HG02840 (cell line): ENCODE data around the gene MRPL23.

Experiments used
- ATAC-seq: cut with Tn5 transposase; IDR thresholded peaks from one replicate; pipeline ENCODE4 v1.9.1; 2021; ENCODE audit warnings: mild to moderate bottlenecking, moderate library complexity, moderate number of reproducible peaks; ENCODE audit not compliant: unreplicated experiment, low FRiP score

The MRPL23 gene

GRCh38 chr11:1988174-1988573 lies 41.0 kb downstream of the MRPL23 start:
- ATAC-seq = no peak

- ATAC-seq = no peak
These were observed 41.7 kb downstream of the MRPL23 start for GRCh38 chr11:1988667-1989317.

GRCh38 chr11:1989953-1990352 lies 42.8 kb downstream of the MRPL23 start:
- ATAC-seq = no peak

DNA sequence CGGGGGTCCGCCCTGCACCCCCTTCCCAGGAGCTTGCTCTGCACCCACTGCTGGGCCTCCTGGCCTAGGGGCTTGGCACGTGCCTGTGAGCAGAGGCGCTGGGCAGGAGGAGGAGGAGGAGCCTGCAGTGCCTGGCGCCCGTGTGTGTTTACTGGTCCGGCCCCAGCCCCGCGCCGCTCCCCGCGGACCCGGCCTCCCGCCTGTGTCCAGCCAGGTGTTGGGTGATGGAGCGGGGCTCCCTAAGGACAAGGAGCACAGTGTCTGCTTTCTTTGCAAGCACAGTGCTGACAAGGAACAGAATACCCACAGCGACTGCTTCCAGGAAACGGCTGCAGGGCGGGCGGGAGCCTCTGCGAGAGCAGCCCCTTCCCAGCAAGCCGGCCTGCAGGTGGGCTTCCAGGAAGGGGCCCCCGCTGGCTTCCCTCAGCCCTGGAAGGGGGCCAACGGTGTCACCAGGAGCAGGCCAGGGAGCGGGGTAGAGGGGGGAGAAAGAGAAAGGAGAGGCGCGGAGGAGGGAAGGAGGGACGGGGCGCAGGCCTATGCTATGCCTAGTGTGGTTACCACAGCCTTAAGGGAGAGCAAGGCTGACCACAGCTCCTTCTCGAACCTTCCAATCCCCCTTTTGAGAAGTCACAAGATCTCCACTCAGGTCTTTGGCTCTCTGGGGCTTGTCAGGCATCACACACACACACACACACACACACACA lies 43.9 kb downstream of the MRPL23 start:
- ATAC-seq = no peak

DNA sequence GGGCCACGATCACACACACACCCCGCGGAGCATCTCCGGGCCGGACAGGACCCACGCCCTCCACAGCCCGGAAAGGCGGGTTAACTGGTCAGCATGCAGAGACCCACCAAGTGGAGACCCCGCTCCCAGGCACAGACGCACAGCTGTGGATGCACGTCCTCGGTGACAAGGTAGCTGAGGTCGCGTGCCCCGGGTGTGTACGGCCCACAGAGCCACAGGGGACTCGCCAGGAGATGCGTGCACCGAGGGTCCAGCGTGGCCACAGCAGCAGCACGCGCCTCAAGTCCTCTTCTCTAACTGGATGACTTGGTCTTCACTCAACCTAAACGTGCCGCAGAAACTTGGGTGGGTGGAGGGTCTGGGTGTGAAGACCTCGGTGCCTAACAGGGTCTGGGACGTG lies 45.0 kb downstream of the MRPL23 start:
- ATAC-seq = no peak

DNA sequence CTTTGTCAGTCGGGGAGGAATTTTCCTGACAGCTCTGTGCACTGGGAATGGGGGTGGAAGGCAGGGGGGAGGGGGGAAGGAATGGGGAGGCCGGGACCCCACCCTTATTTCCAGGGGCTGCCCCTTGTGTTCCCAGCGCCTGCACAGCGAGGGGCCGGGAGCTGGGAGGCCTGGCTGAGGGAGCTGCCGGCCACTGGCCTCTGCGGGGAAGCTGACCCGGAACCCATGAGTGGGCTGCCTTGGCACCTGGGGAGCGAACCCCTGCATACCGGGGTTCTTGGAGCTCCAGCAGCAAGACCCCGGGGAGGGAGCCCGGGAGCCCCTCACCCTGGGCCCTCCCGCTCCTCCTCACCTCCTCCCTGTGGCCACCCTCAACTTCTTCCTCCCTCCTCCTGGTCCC lies 47.0 kb downstream of the MRPL23 start:
- ATAC-seq = no peak

DNA sequence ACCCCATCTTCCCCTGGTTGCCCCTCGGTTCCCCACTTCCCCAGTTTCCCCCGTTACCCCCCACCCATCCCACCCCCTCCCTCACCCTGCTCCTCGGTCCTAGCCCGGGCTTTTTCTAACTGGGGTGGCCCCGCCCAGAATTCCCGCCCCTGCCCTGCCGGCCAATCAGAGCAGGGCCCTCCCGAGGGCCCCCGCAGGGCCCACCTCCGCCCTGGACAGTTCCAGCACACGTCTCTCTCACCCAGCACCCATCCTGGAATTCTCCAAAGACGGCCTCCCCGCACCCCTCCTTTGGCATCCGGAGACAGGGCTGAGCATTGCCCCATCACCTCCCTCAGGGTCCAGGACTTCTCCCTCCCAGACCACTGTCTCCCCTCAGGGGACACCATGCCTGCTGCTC lies 50.6 kb downstream of the MRPL23 start, which contains the start of gene H19:
Gene H19, minus strand, starts transcription at position 88 of the 400 bp plus-strand sequence.
- no peak for ATAC-seq

GRCh38 chr11:1998290-1998689 lies 51.2 kb downstream of the MRPL23 start:
- no peak for ATAC-seq

GRCh38 chr11:1998861-1999260 lies 51.7 kb downstream of the MRPL23 start:
- ATAC-seq = no peak

- ATAC-seq = no peak
These were observed 55.1 kb downstream of the MRPL23 start for GRCh38 chr11:2002042-2002776.

DNA sequence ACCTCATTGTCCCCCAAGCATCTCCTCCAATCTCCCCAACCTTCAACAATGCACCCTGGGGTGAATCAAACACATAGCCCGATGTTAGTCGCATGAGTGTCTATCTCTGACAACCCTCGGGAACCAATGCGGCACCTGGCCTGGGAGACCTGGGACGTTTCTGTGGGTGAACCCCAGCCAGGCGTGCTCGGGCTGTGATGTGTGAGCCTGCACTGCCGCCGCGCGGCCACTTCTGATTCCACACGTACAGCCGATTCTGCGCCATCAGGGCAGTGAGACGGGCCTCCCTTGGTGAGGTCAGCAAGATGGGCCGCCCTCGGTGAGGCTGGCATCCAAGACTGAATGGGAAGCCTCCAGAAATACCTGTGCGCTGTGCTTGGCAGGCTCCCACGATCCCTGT lies 55.7 kb downstream of the MRPL23 start:
- no peak for ATAC-seq

DNA sequence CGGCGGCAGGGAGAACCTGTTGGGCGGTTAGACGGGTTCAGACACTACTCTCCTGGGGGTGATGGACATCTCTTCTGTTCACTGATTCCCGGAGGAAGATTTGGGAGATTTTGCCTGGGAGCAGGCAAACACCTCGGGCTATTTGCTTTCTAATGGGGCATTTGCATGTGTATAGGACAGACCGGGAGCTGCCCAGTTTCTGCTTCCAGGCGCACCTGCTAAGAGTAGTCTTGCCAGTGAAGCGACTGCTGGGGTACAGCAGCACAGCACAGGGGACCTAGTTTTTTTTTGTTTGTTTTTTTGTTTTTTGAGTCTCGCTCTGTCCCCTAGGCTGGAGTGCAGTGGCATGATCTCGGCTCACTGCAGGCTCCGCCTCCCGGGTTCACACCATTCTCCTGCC lies 57.3 kb downstream of the MRPL23 start:
- ATAC-seq = no peak
